H54 (cell line): ENCODE data around the gene METTL25B.

ENCODE experiments used
- DNase-seq: peaks from one replicate; pipeline ENCODE4 v3.0.0; 2011; ENCODE audit warnings: low spot score, mixed read lengths; ENCODE audit not compliant: insufficient read length
- FAIRE-seq: peaks from 3 replicates; lab custom pipeline; 2011; peaks lifted over from hg19 to GRCh38; lab: Jason Lieb, UNC
- POLR2A ChIP-seq: IDR thresholded peaks from 2 replicates; pipeline ENCODE4 v1.6.1; 2011; ENCODE audit warnings: low read depth, mild to moderate bottlenecking, low read length

Gene METTL25B

GRCh38 chr1:156727926-156728598 is at the start of gene METTL25B:
TSS of gene METTL25B (plus strand) at chr1:156728469. CDS start at chr1:156729105, 636 bp downstream.
- FAIRE-seq (no peak), DNase-seq (peak; percentile 74)
- TF ChIP-seq POLR2A, result peak; percentile 44

- no peak for TF ChIP-seq POLR2A
- no peak for DNase-seq
Observed at GRCh38 chr1:156680056-156680455, 48.2 kb upstream of the METTL25B start.

GRCh38 chr1:156681196-156681960 is 46.9 kb upstream of the METTL25B start:
- TF ChIP-seq POLR2A, result no peak
- no peak for DNase-seq
- FAIRE-seq, result no peak

More at GRCh38 chr1:156680056-156680455, 48.2 kb upstream of the METTL25B start:
- no peak for FAIRE-seq

GRCh38 chr1:156682166-156682890 is 45.9 kb upstream of the METTL25B start:
- FAIRE-seq (no peak), DNase-seq (no peak)
- no peak for TF ChIP-seq POLR2A

- no peak for TF ChIP-seq POLR2A
- FAIRE-seq, result peak; percentile 53
Observed at GRCh38 chr1:156684227-156684782, 44.0 kb upstream of the METTL25B start.

GRCh38 chr1:156689035-156689952 is 39.0 kb upstream of the METTL25B start:
- no peak for FAIRE-seq
- peak; percentile 75 for DNase-seq

More at GRCh38 chr1:156684227-156684782, 44.0 kb upstream of the METTL25B start:
- DNase-seq, result peak; percentile 96

GRCh38 chr1:156689953-156690674 is 38.2 kb upstream of the METTL25B start:
- no peak for TF ChIP-seq POLR2A
- DNase-seq, result no peak
- FAIRE-seq, result no peak

More at GRCh38 chr1:156689035-156689952, 39.0 kb upstream of the METTL25B start:
- TF ChIP-seq POLR2A, result no peak

GRCh38 chr1:156690675-156691036 is 37.6 kb upstream of the METTL25B start:
- TF ChIP-seq POLR2A, result no peak
- no peak for DNase-seq
- FAIRE-seq, result no peak

GRCh38 chr1:156691191-156691590 is 37.1 kb upstream of the METTL25B start:
- DNase-seq, result no peak

GRCh38 chr1:156691665-156692440 is 36.4 kb upstream of the METTL25B start:
- no peak for TF ChIP-seq POLR2A
- no peak for FAIRE-seq
- no peak for DNase-seq

More at GRCh38 chr1:156691191-156691590, 37.1 kb upstream of the METTL25B start:
- TF ChIP-seq POLR2A, result no peak
- FAIRE-seq, result no peak

- DNase-seq, result no peak
- no peak for FAIRE-seq
- no peak for TF ChIP-seq POLR2A
Observed at GRCh38 chr1:156692441-156692924, 35.8 kb upstream of the METTL25B start.
